SKM-1 treated with dmso at 0.1 percent for 144 hours (cell line): Measurements from ENCODE around the gene SLC5A9.
"Not testable (repeated sequence)": the region's sequence is repeated elsewhere in the genome, so short reads cannot be mapped to it uniquely, and the experiment has no call there.

Experiments
- DNase-seq: peaks from one replicate; lab custom pipeline; 2025; ENCODE audit not compliant: unreplicated experiment; lab: John Stamatoyannopoulos, UW

The SLC5A9 gene

DNA sequence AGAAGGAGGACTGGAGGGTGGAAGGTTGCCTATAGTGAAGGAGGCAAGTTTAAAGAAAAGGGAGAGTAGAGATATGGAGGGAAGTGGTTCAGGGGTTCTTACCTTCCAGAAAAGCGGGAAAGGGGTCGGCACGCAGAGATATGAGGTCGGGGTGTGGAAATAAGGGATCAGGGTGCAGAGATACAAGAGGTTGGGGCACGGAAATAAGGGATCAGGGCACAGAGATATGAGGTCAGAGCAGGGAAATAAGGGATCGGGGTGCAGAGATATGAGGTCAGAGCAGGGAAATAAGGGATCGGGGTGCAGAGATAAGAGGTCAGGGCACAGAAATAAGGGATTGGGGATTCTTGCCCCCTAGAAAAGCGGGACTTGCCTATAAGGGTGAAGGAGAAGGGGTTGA lies 9.1 kb upstream of the SLC5A9 start:
- not testable (repeated sequence) for DNase-seq

DNA sequence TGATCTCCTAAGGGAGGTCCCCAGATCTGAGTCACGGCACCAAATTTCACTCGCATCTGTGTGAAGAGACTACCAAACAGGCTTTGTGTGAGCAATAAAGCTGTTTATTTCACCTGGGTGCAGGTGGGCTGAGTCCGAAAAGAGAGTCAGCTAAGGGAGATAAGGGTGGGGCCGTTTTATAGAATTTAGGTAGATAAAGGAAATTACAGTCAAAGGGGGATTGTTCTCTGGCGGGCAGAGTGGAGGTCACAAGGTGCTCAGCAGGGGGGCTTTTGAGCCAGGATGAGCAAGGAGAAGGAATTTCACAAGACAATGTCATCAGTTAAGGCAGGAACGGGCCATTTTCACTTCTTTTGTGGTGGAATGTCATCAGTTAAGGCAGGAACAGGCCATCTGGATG lies 8.2 kb upstream of the SLC5A9 start:
- DNase-seq = not testable (repeated sequence)

DNA sequence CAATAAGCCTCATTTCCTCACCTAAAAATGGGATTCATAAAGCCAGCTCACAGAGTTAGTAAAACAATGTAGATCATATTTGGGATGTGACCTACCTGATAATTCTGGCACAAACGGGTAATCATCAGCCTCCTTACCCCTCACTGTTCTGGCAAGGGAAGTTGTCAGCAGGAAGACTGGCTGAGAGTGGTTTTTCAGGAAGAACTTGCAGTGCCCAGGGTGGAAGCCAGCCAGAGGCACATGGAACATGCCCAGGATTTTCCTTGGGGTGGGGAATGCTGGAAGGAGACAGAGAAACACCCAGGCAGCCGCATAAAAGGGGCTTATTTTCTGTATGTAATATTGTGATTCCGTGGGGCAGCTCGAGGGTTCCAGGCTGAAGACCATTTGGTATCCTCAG lies 7.7 kb upstream of the SLC5A9 start:
- DNase-seq = no peak

DNA sequence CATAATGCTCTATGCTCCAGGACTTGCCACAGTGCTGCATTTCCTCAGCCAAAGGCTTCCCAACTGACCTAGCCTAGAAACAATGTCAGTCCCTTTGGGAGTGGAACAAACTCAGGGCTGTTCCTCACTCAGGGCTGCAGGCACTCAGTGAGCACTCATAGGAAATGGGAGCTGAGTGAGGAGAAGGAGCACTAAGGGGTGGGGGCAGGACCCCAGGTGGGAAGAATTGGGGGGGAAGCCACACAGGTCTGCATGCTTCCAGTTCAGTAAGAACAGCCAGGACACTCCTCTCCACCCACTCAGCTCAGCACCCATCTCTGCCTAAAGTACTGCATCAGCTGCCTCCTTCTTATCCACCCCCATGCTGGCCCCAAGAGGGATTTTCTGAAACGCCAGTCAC lies 7.3 kb upstream of the SLC5A9 start:
- no peak for DNase-seq

DNA sequence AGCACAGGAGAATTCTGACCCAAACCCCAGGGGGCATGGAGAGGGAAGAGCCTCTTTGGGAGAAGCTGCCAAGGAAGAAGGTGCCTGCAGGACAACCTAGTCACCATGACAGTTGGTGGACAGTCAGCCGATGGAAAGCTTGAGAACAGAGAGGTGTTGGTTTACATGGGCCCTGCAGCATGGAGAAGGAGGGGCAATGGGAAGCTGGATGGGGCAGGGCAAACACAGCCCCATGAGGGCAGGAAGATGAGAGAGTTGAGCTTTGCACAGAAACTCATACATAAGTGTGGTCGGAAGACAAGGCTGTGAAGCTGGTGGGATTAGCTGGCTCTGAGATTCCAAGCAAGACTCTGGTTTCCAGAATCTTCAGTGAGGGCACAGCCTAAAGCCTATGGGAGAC lies 6.6 kb upstream of the SLC5A9 start:
- DNase-seq = no peak

DNA sequence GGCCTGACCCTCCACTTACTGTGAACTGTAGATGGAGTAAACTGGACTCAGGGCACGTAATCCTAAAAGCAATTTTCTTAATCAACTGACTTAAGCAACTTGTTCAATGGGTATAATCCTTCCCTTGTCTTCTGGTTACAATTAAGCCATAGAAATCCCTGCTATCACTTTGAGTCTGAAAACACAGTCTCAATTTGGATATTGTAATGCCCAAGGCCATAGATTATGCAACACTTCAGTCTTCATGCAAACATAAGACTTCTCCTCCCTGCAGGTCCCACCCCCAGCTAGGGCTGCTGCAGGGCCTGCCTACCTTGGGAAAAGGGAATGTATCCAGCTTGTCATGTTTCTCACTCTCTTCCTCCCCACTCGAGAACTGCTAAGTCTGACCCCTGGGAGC lies 6.2 kb upstream of the SLC5A9 start:
- no peak for DNase-seq

DNA sequence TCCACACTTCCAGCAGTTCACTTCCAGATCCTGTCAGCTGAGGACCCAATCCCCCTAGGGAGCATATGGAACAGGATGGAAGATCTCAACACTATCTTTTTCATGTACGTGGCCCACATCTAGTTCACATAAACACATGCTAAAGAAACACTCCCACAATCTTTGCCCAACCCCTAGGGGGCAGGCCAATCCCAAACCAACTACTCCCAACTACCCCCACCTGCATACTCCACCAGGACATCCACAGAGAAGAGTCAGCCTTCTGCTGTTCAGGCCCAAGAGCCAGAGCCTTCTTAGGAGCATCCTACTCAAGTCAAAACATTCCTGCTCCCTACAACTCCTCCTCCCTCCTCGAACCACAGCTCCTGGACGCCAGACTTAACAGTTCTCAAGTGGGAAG lies 5.6 kb upstream of the SLC5A9 start:
- no peak for DNase-seq

DNA sequence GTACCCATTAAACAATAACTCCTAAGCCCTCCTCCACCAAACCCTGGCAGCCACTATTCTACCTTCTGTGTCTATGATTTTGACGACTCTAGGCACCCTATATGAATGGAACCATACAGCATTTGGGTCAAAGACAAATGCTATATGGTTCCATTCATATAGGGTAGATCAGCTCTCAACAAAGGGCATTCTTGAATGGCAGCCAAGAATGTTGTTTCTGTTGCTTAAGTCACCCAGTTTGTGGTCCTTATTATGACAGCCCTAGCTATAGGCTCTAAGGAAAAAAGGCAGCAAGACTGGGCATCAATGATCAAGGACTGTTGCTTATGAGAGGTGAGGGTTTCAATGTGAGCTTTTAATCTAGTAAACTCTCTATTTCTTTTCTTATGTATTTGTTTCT lies 4.7 kb upstream of the SLC5A9 start:
- DNase-seq = no peak

DNA sequence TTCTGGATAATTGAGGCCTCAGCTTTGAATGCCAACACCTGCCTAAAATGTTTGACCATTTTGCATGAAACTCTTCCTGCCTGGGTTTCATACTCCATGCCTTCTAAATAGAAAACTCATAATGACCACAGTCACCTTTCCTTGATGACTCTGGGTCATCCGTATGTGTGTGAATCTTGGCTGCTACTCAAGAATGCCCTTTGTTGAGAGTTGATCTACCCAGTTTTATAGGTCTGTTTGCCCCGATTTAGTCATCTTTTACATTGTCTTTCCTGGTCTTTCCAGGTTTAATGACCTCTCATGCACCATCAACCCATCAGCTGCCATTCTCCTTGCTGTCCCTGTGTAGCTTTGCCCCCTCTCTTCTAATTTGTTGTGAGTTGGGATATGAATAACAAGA lies 2.7 kb upstream of the SLC5A9 start:
- no peak for DNase-seq

DNA sequence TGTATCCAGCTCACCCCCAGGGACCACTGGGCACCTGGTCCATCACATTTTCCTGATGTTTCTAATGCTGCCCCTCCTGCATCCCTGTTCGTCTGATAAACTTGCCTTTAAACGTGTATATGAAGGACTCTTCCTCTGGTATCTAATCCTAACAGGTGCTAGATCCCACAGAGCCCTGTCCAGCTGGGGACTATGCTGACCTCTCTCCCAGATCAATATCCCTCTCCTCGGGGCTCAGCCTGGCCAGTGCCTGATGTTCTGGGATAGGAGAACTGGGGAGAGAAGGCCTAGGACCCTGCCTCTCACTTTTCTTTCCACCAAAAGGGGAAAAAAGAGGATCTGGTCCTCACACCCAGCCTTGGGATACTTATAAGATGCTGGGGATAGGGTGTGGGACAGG lies 1.4 kb upstream of the SLC5A9 start:
- no peak for DNase-seq

DNA sequence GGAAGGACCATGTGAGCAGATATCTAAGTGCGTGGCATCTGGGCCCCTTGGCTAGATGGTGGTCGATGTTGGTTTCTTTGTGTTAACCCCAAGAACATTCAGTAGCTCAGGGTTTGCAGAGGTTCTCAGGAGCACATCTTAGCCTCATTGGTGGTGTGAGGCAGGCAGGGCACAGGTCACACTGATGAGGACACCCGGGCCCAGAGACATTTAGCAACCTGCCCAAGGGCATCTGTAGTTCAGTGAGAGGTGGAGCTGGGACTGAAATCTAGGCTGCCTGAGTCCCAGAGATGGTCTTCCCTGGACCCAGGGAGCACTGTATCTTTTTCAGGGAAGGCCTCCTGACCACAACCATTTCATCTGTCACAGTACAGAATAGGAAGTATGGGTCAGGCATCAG lies 859 bp upstream of the SLC5A9 start:
- DNase-seq = no peak

DNA sequence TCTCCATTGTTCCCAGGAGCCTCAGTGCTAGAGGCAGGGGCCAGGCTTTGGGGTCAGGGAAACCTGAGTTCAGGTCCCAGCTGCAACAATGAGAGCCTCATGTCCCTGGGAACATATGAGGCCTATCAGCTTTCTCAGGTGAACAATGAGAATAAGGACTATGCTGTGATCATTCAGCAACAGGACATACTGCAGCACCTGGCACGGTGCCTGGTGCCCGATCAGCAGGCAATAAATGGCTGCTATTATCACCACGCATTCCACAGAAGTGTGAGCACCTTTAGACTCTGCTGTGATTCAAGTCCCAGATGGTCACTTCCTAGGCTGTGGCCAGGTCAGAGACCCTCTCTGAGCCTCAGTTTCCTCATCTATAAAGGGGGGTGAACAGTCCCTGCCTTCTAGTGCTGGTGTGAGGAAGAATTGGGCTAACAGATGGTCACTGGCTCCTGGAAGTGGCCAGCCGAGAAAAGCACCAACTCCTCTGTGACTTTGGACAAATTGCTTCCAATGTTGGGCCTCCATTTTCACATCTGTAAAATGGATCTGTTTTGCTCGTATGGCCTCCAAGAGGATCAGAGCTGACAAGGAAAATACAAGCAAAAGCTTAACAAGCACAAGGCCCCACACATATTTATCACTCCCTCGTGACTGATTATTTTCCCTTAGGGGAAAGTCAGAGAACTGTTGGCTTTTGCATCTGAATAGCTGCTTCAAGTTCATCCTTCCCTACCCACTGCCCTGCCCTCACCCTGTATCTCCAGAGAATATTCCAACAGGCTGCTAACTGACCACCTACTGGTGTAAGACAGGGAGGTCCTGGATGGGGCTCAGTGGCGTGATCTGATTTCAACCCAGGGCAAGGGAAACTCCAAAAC lies 1.1 kb downstream of the SLC5A9 start:
- no peak for DNase-seq

DNA sequence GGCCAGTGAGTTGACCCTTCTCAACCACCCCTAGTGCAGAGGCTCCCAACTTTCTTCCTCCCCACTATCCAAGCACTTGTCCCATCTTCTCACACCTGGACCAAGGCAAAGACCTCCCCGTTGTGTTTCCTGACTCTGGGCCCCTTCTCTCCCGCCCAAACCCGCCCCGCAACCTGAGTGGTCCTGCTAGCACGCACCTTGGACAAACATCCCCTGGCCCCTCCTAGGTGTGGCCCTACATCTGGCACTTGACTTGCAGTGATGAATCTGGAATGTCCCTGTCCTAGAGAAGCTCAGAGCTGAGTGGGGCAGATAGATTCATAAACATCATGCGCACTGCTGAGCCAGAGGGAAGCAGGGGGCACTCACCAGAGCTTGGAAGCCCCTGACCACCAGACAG lies 2.3 kb downstream of the SLC5A9 start:
- no peak for DNase-seq

DNA sequence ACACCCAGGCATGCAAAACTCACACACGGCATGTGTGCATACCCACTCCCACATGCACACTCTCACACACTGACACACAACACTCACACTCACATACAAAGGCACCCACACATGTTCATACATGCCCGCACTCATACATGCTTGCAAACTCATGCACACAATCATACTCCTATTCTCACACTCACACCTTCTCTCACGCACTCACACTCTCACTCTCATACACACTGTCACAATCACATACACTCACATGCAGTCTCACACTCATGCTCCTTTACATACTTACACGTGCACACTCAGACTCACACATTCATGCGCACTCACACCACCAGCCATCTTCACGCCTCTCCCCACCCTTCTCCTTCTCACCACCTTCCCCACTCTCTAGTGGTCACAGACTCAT lies 3.1 kb downstream of the SLC5A9 start:
- DNase-seq = no peak

DNA sequence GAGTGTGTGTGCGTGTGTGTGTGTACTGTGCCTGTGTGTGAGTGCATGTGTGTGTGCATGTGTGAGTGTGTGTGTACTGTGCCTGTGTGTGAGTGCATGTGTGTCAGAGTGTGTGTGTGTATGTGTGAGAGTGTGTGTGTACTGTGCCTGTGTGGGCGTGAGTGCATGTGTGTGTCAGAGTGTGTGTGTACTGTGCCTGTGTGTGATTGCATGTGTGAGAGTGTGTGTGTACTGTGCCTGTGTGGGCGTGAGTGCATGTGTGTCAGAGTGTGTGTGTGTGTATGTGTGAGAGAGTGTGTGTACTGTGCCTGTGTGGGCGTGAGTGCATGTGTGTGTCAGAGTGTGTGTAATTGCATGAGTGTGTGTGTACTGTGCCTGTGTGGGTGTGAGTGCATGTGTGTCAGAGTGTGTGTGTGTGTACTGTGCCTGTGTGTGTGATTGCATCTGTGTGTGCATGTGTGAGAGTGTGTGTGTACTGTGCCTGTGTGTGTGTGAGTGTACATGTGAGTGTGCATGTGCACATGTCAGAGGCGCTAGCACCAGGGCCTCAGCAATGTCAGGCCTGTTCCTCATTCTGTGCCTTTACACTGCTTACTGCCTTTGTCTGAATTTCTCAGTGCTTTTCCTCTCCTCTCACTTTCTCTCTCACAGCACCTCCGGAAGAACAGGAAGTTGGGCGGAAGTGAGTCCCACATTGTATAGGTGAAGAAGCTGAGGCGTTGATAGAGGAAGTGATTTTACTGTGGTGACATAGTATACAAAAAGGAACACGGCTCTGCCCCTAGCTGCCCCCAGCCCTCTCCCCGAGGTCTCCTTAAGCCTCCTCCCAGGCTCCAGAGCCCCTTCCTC lies 4.9 kb downstream of the SLC5A9 start:
- peak; percentile 94 for DNase-seq

DNA sequence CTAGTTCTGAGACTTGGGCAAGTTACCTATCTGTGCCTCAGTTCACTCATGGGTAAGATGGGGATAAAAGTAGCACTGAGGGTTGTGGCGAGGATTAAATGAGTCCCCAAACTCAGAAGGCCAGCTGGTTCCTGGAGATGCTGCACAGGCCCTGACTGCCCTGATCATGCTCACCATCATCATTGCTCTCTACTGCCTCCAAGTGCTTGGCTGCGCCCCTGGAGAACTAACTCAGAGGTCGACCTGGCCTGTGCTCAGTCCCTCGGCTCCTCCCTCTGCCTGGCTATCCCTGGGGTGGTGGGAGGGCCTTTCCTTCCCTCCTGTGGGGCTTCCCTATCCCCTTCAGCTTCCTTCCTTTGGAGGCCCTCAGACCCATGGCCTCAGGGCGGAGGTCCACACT lies 5.6 kb downstream of the SLC5A9 start:
- no peak for DNase-seq

DNA sequence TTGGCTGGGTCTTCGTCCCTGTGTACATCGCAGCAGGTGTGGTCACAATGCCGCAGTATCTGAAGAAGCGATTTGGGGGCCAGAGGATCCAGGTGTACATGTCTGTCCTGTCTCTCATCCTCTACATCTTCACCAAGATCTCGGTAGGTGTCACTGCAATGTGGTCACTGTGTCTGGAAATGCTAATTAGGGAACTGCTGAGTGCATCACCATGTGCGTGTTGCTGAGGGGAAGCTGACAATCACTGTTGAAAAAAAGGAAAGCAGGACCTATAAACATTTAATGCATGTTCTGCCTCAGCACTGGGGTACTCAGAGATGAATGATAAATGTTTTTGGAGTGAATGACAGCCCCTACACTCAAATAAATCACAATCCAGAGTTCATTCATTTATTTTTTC lies 6.8 kb downstream of the SLC5A9 start:
- DNase-seq = peak; percentile 17

DNA sequence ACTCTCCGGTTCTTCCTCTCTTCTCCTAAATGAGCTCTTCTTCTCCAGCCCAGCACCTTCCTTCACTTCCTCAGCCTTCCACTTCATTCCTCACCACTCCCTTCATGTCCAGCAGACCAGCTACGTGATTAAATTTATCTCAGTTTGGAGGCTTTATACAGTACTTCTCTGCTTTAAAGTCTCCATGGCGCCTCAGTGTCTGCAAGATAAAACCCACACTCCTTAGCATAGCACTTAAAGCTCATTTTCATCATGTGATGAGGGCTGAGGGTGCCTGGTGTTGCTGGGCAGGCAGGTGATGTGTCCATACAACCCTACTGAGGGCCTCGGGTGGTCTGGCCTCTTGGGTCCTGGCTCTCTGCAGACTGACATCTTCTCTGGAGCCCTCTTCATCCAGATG lies 7.7 kb downstream of the SLC5A9 start:
- DNase-seq = no peak

DNA sequence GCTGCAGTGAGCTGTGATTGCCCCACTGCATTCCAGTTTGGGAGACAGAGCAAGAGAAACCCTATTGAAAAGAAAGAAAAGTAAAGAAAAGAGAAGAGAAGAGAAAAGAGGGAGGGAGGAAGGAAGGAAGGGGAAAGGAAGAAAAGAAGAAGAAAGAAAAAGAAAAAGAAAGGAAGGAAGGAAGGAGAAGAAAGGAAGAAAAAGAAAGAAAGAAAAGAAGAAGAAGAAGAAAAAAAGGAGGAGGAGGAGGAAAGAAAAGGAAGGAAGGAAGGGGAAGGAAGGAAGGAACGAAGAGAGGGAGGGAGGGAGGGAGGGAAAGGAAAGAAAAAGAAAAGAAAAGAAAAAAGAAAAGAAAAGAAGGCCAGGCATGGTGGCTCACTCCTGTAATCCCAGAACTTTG lies 10.2 kb downstream of the SLC5A9 start:
- no peak for DNase-seq

DNA sequence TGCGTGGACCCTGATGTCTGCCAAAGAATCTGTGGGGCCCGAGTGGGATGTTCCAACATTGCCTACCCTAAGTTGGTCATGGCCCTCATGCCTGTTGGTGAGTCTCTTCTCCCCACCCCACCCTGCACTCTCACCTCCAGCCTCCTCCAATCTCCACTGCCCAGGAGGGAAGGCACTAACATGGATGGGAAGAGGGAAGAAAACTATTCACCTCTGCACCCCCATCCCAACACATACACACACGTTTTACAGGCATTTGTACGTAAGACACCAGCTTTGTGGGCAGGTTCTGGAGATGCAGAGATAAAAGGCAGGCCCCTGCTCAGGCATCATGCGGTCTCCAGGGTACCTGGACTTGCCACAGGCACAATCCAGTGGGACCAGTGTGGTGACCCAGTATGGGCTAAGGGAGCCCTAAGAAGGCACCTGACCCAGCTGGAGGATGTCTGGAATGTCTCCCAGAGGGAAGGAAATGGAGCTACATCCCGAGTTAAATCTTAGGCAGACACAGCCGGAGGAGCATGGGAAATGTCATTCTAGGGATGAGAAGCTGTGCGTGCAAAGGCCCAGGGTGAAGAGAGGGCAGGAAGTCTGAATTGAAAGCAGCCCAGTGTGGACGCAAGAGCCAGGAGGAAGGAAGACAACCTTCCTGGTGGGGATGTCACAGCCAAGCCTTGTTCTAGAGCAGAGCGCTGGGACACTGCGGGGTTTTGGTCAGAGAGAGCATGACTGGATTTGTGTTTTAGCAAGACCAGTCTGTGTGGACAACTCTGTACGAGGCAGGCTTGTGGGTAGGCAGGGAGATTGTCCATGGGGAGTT lies 11.4 kb downstream of the SLC5A9 start:
- DNase-seq = no peak

DNA sequence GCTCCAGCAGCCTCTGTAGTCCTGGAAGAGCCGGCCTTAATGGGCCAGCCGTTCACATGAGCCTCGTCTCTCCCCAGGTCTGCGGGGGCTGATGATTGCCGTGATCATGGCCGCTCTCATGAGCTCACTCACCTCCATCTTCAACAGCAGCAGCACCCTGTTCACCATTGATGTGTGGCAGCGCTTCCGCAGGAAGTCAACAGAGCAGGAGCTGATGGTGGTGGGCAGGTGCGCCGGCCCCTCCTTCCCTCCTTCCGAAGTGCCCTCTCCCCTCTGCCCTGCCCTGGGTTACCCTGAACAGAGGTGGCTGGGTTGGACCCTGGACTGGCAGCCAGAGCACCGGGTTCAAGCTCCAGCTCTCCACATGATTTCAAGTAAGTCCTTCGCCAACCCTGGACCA lies 13.1 kb downstream of the SLC5A9 start:
- no peak for DNase-seq
